Right lobe of liver (tissue), 4 donors: Measurements from ENCODE around the gene SLC25A3.
"Not testable (repeated sequence)": the region's sequence is repeated elsewhere in the genome, so short reads cannot be mapped to it uniquely, and the experiment has no call there.

Source experiments
- POLR2A ChIP-seq: fragments of 450-650 bp; IDR thresholded peaks from one replicate; pipeline ENCODE4 v1.6.1; 2017; ENCODE audit warnings: antibody characterized with exemption, mild to moderate bottlenecking
- TF ChIP-seq, protein P1 (sequence below), 4 donors: fragments of 200-600 bp in 3 of 4; fragments of 450-650 bp in 1 of 4; IDR thresholded peaks; one replicate each; pipeline versions ENCODE4 v1.5.1 to v1.8.0; 2016 to 2022; ENCODE audit warnings: antibody characterized with exemption in 4 of 4, mild to moderate bottlenecking in 2 of 4
- donor health status: DM: no; HTN: no; CAD: no.
- donor health status: DM: no; HTN: no; CAD: no.
- donor health status: DM: no; HTN: yes; CAD: no.

DNA sequence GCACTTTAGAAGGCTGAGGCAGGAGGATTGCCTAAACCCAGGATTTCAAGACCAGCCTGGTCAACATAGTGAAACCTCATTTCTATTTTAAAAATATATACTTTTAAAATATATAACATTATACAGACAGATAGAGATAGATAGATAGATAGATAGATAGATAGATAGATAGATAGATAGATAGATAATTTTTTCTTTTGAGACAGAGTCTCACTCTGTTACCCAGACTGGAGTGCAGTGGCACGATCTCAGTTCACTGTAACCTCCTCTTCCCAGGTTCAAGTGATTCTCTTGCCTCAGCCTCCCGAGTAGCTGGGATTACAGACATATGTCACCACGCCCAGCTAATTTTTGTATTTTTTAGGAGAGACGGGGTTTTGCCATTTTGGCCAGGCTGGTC is 35.4 kb upstream of the SLC25A3 start:
- TF ChIP-seq, protein P1, sequence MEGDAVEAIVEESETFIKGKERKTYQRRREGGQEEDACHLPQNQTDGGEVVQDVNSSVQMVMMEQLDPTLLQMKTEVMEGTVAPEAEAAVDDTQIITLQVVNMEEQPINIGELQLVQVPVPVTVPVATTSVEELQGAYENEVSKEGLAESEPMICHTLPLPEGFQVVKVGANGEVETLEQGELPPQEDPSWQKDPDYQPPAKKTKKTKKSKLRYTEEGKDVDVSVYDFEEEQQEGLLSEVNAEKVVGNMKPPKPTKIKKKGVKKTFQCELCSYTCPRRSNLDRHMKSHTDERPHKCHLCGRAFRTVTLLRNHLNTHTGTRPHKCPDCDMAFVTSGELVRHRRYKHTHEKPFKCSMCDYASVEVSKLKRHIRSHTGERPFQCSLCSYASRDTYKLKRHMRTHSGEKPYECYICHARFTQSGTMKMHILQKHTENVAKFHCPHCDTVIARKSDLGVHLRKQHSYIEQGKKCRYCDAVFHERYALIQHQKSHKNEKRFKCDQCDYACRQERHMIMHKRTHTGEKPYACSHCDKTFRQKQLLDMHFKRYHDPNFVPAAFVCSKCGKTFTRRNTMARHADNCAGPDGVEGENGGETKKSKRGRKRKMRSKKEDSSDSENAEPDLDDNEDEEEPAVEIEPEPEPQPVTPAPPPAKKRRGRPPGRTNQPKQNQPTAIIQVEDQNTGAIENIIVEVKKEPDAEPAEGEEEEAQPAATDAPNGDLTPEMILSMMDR (IDR thresholded peaks at IDR 0.05), result not testable (repeated sequence)
- TF ChIP-seq POLR2A, result not testable (repeated sequence)
